ENCODE measurements around the gene COL4A3.

The COL4A3 gene

GRCh38 chr2:227308784-227309183 lies 144.4 kb downstream of the COL4A3 start:
- H3K4me3 ChIP-seq (ENCODE audit: control insufficient read depth, low read depth, low read length): no peak overlapping the region
- no peak for TF ChIP-seq CTCF (conservative IDR thresholded peaks at IDR 0.05; ENCODE audit: control insufficient read depth, insufficient read depth, low read depth, low read length)
- DNase-seq (ENCODE audit: low read depth): no peak

- no peak for DNase-seq (ENCODE audit: low read depth)
- TF ChIP-seq CTCF (conservative IDR thresholded peaks at IDR 0.05; ENCODE audit: control insufficient read depth, insufficient read depth, low read depth, low read length): no peak
- H3K4me3 ChIP-seq (ENCODE audit: control insufficient read depth, low read depth, low read length): no peak overlapping the region
Measured at GRCh38 chr2:227310756-227311110, 146.3 kb downstream of the COL4A3 start.

- TF ChIP-seq CTCF (conservative IDR thresholded peaks at IDR 0.05; ENCODE audit: control insufficient read depth, insufficient read depth, low read depth, low read length): no peak
- no peak for DNase-seq (ENCODE audit: low read depth)
- no peak overlapping the region for H3K4me3 ChIP-seq (ENCODE audit: control insufficient read depth, low read depth, low read length)
Measured at GRCh38 chr2:227311861-227312506, 147.6 kb downstream of the COL4A3 start.

- no peak for TF ChIP-seq CTCF (conservative IDR thresholded peaks at IDR 0.05; ENCODE audit: control insufficient read depth, insufficient read depth, low read depth, low read length)
- H3K4me3 ChIP-seq (ENCODE audit: control insufficient read depth, low read depth, low read length): no peak overlapping the region
- DNase-seq (ENCODE audit: low read depth): no peak
Measured at GRCh38 chr2:227312579-227312978, 148.2 kb downstream of the COL4A3 start.

GRCh38 chr2:227313310-227313709 lies 148.9 kb downstream of the COL4A3 start:
- H3K4me3 ChIP-seq (ENCODE audit: control insufficient read depth, low read depth, low read length): no peak overlapping the region
- no peak for TF ChIP-seq CTCF (conservative IDR thresholded peaks at IDR 0.05; ENCODE audit: control insufficient read depth, insufficient read depth, low read depth, low read length)
- no peak for DNase-seq (ENCODE audit: low read depth)

- no peak overlapping the region for H3K4me3 ChIP-seq (ENCODE audit: control insufficient read depth, low read depth, low read length)
- TF ChIP-seq CTCF (conservative IDR thresholded peaks at IDR 0.05; ENCODE audit: control insufficient read depth, insufficient read depth, low read depth, low read length): no peak
- no peak for DNase-seq (ENCODE audit: low read depth)
Measured at GRCh38 chr2:227317834-227318233, 153.4 kb downstream of the COL4A3 start.

Data from fibroblast of mammary gland (primary cell).